Stimulated activated CD8-positive, alpha-beta memory T cell treated with anti-CD3 and anti-CD28 coated beads, Interleukin-12 subunit alpha, Interleukin-12 subunit beta, amount 100 ng/mL, for 1 hour (primary cell): ENCODE data around the gene THRB.
"Not testable (repeated sequence)": the region's sequence is repeated elsewhere in the genome, so short reads cannot be mapped to it uniquely, and the experiment has no call there.

Experiments used
- DNase-seq: peaks from one replicate; pipeline ENCODE4 v3.0.0-alpha.2; 2020; ENCODE audit warnings: low read depth

Gene THRB

DNA sequence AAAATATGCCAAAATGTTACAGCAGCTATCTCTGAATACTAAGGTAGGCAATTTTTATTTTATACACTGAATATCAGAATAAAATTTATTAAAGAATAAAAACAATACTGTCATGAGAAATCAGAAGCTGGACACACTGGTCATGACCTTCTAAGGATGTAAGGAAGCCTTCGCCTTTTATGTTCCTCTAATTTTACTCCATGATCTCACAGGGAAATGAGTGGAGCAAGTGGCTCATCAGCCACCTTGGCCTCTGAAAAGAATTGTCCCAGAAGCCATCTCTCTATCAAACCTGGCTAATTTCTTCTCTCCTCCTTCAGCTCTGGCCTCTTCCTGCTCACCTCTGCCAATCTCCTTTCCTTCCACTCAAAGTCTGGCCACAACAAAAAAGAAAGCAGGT, 48.6 kb downstream of the THRB start:
- no peak for DNase-seq

DNA sequence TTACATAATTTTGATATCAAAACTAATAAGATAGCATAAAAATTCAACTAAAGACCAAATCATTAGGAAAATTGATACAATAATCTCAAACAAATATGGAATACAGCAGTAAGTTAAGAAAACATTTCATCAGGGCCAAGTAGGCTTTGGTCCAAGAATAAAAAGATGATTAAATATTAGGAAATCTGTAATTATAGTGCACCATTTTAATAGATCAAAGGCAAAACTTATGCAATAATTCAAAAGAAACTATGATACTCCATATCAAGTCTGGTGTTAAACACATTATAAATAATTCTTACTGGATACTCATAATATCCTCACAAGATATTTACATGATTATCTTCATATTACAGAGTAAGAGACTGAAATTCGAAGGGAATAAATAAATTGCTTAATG, 51.2 kb downstream of the THRB start:
- DNase-seq = no peak

GRCh38 chr3:24440760-24441464, 53.7 kb downstream of the THRB start:
- no peak for DNase-seq

- no peak for DNase-seq
Observed at GRCh38 chr3:24439021-24439420, 55.6 kb downstream of the THRB start.

- DNase-seq = no peak
Observed at GRCh38 chr3:24437326-24437725, 57.3 kb downstream of the THRB start.

- no peak for DNase-seq
Observed at GRCh38 chr3:24435584-24435983, 59.1 kb downstream of the THRB start.

DNA sequence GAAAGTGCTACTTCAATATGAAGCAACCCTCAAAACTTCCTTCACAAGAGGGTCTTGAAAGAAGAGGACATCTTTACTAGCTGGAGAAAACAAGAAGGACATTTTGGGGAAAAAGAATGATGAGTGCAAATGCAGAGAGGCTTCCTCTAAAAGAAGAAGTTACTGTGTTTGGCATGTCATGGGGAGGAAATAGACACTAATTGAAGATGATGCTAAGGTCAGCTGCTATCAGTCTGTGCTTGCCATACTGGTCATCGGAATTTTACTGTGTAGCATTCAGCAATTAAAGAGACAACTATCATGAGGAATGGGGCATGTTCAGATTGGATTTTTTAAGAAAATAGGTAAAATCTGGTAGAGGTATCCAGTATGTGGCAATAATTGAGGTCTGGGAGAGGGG, 60.0 kb downstream of the THRB start:
- no peak for DNase-seq

- DNase-seq = no peak
Observed at GRCh38 chr3:24433838-24434591, 60.6 kb downstream of the THRB start.

GRCh38 chr3:24432989-24433388, 61.7 kb downstream of the THRB start:
- DNase-seq = no peak

DNA sequence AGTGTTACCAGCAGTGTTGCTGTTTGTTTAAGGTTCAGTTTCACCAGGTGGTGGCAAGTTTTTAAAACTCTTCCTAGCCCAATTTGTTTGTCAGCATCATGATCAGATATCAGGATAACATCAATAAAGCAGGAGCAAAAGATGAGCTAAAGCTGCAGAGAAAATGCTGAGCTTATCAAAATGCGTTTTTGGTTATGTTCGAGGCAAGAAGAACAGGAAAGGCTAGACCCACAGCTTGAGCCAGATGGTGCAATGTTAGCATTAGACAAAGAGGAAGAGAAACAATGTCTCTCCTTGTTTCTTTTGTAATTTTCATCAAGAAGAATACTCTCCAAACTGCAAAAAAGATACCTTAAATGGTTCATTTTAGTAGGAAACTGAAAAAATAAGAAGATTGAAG, 66.2 kb downstream of the THRB start:
- DNase-seq = no peak

DNA sequence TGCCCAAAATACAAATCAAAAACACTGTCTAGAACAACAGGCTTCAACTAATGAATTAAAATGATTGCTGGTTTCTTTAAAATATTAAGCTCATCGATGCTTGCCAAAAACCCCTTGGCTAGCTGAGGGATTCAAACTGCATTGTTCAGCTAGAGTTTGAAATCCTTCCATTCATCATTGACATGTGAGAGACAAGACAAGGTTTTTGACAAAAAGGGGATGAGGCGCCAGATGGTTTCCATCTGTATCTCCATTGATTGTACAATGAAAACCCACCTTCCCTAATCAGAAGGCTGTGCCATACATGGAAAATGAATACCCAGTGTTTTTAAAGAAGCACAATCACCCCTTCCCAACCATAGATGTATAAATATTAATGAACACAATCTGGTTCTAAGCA, 67.8 kb downstream of the THRB start:
- DNase-seq = no peak

DNA sequence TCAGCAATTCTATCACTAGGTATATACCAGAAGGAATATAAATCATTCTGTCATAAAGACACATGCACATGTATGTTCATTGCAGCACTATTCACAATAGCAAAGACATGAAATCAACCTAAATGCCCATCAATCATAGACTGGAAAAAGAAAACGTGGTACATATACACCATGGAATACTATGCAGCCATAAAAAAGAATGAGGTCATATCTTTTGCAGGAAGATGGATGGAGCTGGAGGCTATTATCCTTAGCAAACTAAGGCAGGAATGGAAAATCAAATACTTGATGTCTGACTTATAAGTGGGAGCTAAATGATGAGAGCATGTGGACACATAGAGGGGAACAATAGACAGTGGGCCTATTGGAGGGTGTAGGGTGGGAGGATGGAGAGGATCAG, 73.8 kb downstream of the THRB start:
- not testable (repeated sequence) for DNase-seq

- DNase-seq = no peak
Observed at GRCh38 chr3:24420224-24420623, 74.4 kb downstream of the THRB start.

DNA sequence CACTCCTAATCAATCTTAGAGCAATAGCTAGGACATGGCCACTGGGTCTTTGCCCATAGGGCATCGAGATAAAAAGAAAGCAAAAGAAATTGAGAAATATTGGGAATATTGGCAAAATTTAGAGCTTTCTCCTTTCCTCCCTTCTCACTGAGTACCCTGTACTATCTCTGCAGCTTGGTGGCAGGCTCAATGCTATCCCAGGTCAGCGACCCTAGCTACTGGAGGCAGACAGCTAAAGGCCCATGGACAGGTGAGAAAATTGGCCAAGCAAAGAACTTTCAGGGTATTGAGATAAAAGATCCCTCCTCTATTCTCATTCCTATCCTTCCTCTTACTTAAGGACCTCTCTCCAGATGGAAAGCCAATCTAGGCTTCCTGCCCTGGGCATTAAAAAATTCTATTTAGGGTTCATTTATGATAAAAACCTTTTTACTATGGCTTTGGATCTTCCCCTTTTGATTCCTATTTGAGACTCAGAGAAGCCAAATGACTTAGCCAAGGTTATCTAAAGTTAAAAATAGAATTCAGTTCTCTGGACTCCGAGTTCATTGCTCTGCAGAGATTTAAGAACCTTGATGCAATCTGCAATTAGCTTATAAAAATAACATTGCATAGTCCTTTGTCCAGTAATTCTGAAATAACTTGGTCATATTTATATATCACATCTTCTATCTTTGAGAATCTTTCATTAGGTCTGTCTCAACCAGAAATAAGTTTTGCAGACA, 75.4 kb downstream of the THRB start:
- DNase-seq = no peak

DNA sequence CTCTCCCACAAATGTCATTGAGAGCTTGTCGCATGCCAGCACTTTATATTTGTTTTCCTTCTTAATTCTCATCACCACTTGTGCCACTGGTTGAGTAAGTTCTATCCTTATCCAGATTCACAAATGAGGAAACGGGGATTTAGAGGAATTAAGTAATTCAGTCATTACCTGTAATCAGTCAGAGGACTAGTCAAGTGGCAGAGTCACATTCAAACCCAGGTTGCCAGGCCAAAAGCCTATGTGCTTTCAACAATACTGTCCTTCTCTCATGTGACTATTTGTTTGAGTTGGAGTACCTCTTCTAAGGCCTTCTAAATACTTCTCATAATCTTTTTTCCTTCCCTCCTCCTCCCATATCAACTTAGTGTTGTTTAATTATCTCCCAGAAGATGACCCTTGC, 76.9 kb downstream of the THRB start:
- DNase-seq = no peak

DNA sequence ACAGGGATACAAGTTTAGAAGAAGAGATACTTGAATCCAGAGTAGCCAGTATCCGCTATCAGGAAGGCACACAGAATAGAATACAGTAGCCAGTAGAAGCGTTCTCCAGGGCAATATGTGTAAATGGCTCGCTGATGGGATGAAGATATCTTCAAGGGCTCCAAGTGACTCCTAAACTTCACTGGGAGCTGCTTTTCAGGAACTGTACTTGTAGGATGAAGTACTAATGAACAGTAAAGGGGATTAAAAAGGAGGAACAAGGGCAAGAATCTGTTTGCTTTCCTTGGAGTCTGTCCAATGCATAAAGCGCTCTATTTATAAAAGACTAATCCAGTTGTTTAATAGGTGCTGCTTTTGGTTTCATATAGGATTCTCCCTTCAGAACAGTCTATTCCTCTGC, 78.4 kb downstream of the THRB start:
- DNase-seq = no peak

DNA sequence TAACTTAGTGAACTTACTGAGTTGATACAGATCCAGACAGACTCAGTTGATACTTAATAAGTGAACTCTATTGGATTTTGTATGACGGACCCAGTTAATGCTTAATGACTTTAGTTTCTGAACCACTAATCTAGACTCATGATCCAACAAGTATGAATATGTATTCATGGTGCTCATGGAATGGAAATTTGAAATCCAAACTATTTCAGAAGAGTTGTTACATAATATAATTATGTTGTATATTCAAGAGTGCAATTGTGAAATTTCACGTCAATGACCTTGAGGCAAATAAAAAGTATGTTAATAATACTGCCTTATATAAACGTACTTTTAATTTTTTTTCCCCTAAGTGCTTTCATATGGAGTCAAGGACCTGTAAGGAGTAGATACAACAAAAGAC, 78.8 kb downstream of the THRB start:
- DNase-seq = no peak

DNA sequence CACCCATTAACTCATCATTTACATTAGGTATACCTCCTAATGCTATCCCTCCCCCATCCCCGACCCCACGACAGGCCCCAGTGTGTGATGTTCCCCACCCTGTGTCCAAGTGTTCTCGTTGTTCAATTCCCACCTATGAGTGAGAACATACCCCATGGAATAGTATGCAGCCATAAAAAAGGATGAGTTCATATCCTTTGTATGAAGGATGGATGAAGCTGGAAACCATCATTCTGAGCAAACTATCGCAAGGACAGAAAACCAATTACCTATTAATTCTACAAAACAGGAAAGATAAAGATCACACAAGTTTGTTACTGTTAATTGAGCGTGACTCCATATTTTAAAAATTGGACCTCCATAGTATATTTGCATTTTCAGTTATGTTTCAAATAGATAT, 81.0 kb downstream of the THRB start:
- not testable (repeated sequence) for DNase-seq

DNA sequence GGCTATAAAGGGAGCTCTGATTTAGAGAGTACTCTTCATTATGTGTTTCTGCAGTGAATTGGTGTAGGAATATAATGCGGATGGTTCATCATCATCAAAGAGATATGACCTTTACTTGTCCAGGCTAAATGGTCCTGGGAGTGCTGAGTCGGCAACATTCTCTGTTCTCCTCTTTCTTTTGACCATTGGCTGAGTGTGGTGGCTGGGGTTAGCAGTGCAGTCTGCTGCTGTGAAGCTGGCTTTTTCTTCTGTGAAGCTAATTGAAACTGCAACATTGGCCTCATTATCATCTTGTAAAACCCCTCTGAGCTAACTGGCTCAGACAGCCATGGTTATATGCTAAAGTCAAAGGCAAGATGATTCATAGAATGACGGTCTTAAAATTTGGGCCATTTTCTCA, 83.8 kb downstream of the THRB start:
- no peak for DNase-seq

- DNase-seq = no peak
Observed at GRCh38 chr3:24407980-24408680, 86.5 kb downstream of the THRB start.

DNA sequence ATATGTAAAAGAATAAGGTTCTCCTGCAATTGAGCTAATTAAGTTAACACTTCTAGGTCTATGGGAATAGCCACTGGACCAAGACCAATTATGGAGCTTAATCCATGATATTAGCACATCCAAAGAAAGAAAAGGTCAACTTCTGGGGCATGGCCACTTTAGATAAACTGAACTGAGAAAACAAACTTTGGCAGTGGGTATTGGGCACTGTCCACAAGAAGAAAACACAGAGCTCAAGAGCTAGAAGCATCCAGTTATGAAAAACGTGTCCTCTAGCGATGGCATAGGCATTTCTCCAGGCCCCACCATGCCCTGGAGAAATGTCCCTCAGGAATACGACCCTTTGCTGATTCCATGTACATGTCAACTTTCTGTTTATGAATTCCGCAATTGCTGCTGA, 87.8 kb downstream of the THRB start:
- no peak for DNase-seq

- DNase-seq = no peak
Observed at GRCh38 chr3:24405057-24405456, 89.6 kb downstream of the THRB start.

- no peak for DNase-seq
Observed at GRCh38 chr3:24401811-24402185, 92.9 kb downstream of the THRB start.
